ENCODE data around the gene CSMD2.
A peak's percentile ranks its signal among the peaks of the same experiment; 100 is the strongest.

The CSMD2 gene

DNA sequence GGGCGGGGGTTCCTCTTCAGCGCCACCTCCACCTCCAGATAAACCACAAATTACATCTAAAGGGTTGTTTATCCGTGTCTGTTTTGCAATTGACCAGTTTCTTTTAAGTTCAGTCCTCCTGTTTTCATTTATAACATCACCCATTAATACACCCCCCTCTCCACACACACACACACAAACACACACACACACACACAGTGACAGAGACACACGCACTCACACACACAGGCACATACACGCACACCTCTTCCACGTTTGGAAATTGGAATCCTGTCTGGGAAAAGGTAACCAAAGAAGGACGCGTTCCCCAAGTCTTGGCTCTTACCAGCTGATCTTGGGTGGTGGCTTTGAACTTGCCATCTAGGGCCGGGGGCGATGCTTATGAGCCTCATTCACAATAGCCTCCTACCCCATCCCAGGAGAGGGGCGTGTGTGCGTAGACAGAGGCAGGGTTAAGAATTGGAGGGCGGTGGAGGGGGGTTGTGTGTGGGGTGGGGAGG is 442 bp upstream of the CSMD2 start:
- WGBS (ENCODE audit: extremely low coverage, insufficient coverage, low lambda C conversion rate), result no CpG with 5 or more reads among the region's 13 CpGs
- peak overlapping the region; percentile 7 for H2BK120ac ChIP-seq (ENCODE audit: low read depth, low read length)
- peak; percentile 81 for DNase-seq
- no peaks in the 10 kb centered on the region for H3K36me3 ChIP-seq (ENCODE audit: control insufficient read depth, insufficient read depth, low read length)
- no peak overlapping the region for H4K8ac ChIP-seq (ENCODE audit: low read depth, low read length)
- peaks cover 5% of the 10 kb centered on the region for H3K79me1 ChIP-seq (ENCODE audit: low read length)
- peaks cover 11% of the 10 kb centered on the region for H3K4me1 ChIP-seq (ENCODE audit: control insufficient read depth, low read depth, low read length)
- H3K27ac ChIP-seq (ENCODE audit: low read depth, low read length), result peak overlapping the region; percentile 88
- H3K4me2 ChIP-seq (ENCODE audit: low read length), result peak overlapping the region; percentile 82
- peak overlapping the region; percentile 80 for H3K9ac ChIP-seq (ENCODE audit: low read length)
- no peak overlapping the region for H2BK15ac ChIP-seq (replicated peaks; ENCODE audit: low read depth)
- H3K79me2 ChIP-seq (ENCODE audit: control insufficient read depth, insufficient read depth, low read length), result peaks cover 7% of the 10 kb centered on the region
- peak overlapping the region; percentile 80 for H3K4me3 ChIP-seq (ENCODE audit: low read length)
- H2AK5ac ChIP-seq (ENCODE audit: low read length), result no peak overlapping the region
- H3K18ac ChIP-seq (ENCODE audit: low read length), result peak overlapping the region; percentile 96
- H3K23ac ChIP-seq (ENCODE audit: low read length), result peak overlapping the region; percentile 36
- H4K5ac ChIP-seq (ENCODE audit: low read length), result no peak overlapping the region
- H2BK5ac ChIP-seq (ENCODE audit: low read length), result no peak overlapping the region
- peak overlapping the region; percentile 97 for H3K56ac ChIP-seq (ENCODE audit: low read length)
- H3K4ac ChIP-seq (ENCODE audit: low read depth, low read length), result peak overlapping the region; percentile 76
- no peaks in the 10 kb centered on the region for H3K27me3 ChIP-seq (ENCODE audit: insufficient read depth, low read length, poor library complexity)

- Histone ChIP-seq H2BK120ac (ENCODE audit: low read depth, low read length) (peak overlapping the region; percentile 7), H3K23ac (ENCODE audit: low read length) (no peak overlapping the region), H3K79me1 (ENCODE audit: low read length) (peaks cover 9% of the 10 kb centered on the region), H4K8ac (ENCODE audit: low read depth, low read length) (no peak overlapping the region), H3K36me3 (ENCODE audit: control insufficient read depth, insufficient read depth, low read length) (no peaks in the 10 kb centered on the region), H3K4me1 (ENCODE audit: control insufficient read depth, low read depth, low read length) (peaks cover 8% of the 10 kb centered on the region), H3K79me2 (ENCODE audit: control insufficient read depth, insufficient read depth, low read length) (peaks cover 16% of the 10 kb centered on the region), H2AK5ac (ENCODE audit: low read length) (no peak overlapping the region), H3K4me3 (ENCODE audit: low read length) (peak overlapping the region; percentile 74), H2BK5ac (ENCODE audit: low read length) (peak overlapping the region; percentile 46), H3K27ac (ENCODE audit: low read depth, low read length) (peak overlapping the region; percentile 88), H2BK15ac (replicated peaks; ENCODE audit: low read depth) (no peak overlapping the region), H3K18ac (ENCODE audit: low read length) (peak overlapping the region; percentile 96), H3K9ac (ENCODE audit: low read length) (peak overlapping the region; percentile 80), H3K4ac (ENCODE audit: low read depth, low read length) (peak overlapping the region; percentile 26), H4K5ac (ENCODE audit: low read length) (no peak overlapping the region), H3K56ac (ENCODE audit: low read length) (peak overlapping the region; percentile 97), H3K4me2 (ENCODE audit: low read length) (peak overlapping the region; percentile 94), H3K27me3 (ENCODE audit: insufficient read depth, low read length, poor library complexity) (no peaks in the 10 kb centered on the region)
- DNase-seq, result peak; percentile 65
- no CpG with 5 or more reads among the region's 75 CpGs for WGBS (ENCODE audit: extremely low coverage, insufficient coverage, low lambda C conversion rate)
Measured at GRCh38 chr1:34163792-34164731, 968 bp downstream of the CSMD2 start.

DNA sequence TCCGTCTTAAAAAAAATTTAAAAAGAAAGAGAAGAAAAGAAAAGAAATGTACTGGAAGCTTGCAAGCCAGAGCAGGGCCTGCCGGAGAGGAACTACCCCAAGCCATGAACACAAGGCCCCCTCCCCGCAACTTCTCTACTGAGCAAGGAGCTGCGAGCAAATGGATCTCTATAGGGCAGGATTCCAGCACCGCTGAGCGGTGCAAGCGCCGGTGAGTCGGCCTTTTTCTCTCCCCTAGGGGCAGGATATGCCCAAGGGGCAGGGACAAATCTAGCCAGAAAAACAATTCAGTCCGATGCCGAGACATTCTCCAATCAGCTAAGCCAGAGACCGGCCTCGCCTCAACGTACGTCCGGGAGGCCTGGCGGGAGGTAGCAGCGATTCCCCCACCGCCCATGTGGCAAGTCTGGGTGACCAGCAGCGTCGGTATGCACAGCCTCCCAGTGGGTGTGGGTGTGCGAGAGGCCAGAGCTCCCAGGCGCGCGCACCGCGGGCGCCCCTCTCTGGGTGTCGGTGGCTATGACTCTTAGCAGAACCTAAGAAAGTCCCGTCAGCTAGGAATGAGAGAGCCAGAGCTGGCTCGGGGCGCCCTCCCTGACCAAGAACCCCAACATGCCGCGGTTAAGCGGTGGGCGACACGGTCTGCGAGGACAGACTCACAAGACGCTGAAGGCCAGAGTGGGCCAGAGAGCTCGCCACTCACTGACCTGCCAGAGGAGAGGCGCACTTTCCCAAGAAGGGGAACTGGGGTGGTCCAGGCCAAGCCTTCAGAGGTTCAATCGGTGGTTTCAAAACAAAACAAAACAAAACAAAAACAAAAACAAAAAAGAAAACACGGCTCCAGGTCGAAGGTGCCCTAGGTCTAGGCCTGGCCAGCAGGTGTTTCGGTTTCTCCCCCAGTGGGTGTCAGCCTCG is 1.9 kb downstream of the CSMD2 start:
- peak overlapping the region; percentile 96 for H3K18ac ChIP-seq (ENCODE audit: low read length)
- no peak overlapping the region for H2BK120ac ChIP-seq (ENCODE audit: low read depth, low read length)
- H2AK5ac ChIP-seq (ENCODE audit: low read length), result no peak overlapping the region
- no peak overlapping the region for H2BK15ac ChIP-seq (replicated peaks; ENCODE audit: low read depth)
- H3K27me3 ChIP-seq (ENCODE audit: insufficient read depth, low read length, poor library complexity), result no peaks in the 10 kb centered on the region
- H4K8ac ChIP-seq (ENCODE audit: low read depth, low read length), result no peak overlapping the region
- H3K23ac ChIP-seq (ENCODE audit: low read length), result no peak overlapping the region
- peak overlapping the region; percentile 63 for H3K4ac ChIP-seq (ENCODE audit: low read depth, low read length)
- peaks cover 8% of the 10 kb centered on the region for H3K4me1 ChIP-seq (ENCODE audit: control insufficient read depth, low read depth, low read length)
- peak; percentile 97 for DNase-seq
- H3K9ac ChIP-seq (ENCODE audit: low read length), result peak overlapping the region; percentile 80
- peak overlapping the region; percentile 97 for H3K56ac ChIP-seq (ENCODE audit: low read length)
- H3K4me2 ChIP-seq (ENCODE audit: low read length), result peak overlapping the region; percentile 94
- peak overlapping the region; percentile 33 for H3K27ac ChIP-seq (ENCODE audit: low read depth, low read length)
- H3K4me3 ChIP-seq (ENCODE audit: low read length), result peak overlapping the region; percentile 74
- H3K79me1 ChIP-seq (ENCODE audit: low read length), result peaks cover 12% of the 10 kb centered on the region
- peak overlapping the region; percentile 4 for H2BK5ac ChIP-seq (ENCODE audit: low read length)
- H3K36me3 ChIP-seq (ENCODE audit: control insufficient read depth, insufficient read depth, low read length), result no peaks in the 10 kb centered on the region
- H4K5ac ChIP-seq (ENCODE audit: low read length), result no peak overlapping the region
- WGBS (ENCODE audit: extremely low coverage, insufficient coverage, low lambda C conversion rate), result no CpG with 5 or more reads among the region's 46 CpGs
- H3K79me2 ChIP-seq (ENCODE audit: control insufficient read depth, insufficient read depth, low read length), result peaks cover 20% of the 10 kb centered on the region

GRCh38 chr1:34156739-34157138 is 8.3 kb downstream of the CSMD2 start:
- H3K18ac ChIP-seq (ENCODE audit: low read length), result no peak overlapping the region
- WGBS (ENCODE audit: extremely low coverage, insufficient coverage, low lambda C conversion rate), result no CpG with 5 or more reads among the region's 3 CpGs
- no peak overlapping the region for H4K8ac ChIP-seq (ENCODE audit: low read depth, low read length)
- H2BK5ac ChIP-seq (ENCODE audit: low read length), result no peak overlapping the region
- H3K4me3 ChIP-seq (ENCODE audit: low read length), result no peak overlapping the region
- H3K27ac ChIP-seq (ENCODE audit: low read depth, low read length), result no peak overlapping the region
- no peak overlapping the region for H2BK120ac ChIP-seq (ENCODE audit: low read depth, low read length)
- H2AK5ac ChIP-seq (ENCODE audit: low read length), result no peak overlapping the region
- H3K23ac ChIP-seq (ENCODE audit: low read length), result no peak overlapping the region
- peaks cover 30% of the 10 kb centered on the region for H3K79me2 ChIP-seq (ENCODE audit: control insufficient read depth, insufficient read depth, low read length)
- H4K5ac ChIP-seq (ENCODE audit: low read length), result no peak overlapping the region
- no peak overlapping the region for H3K9ac ChIP-seq (ENCODE audit: low read length)
- DNase-seq, result peak; percentile 29
- H3K4me2 ChIP-seq (ENCODE audit: low read length), result no peak overlapping the region
- H3K4me1 ChIP-seq (ENCODE audit: control insufficient read depth, low read depth, low read length), result no peaks in the 10 kb centered on the region
- no peaks in the 10 kb centered on the region for H3K36me3 ChIP-seq (ENCODE audit: control insufficient read depth, insufficient read depth, low read length)
- no peak overlapping the region for H3K56ac ChIP-seq (ENCODE audit: low read length)
- H3K4ac ChIP-seq (ENCODE audit: low read depth, low read length), result no peak overlapping the region
- H2BK15ac ChIP-seq (replicated peaks; ENCODE audit: low read depth), result no peak overlapping the region
- no peaks in the 10 kb centered on the region for H3K27me3 ChIP-seq (ENCODE audit: insufficient read depth, low read length, poor library complexity)
- peaks cover 19% of the 10 kb centered on the region for H3K79me1 ChIP-seq (ENCODE audit: low read length)

- H3K4me3 ChIP-seq (ENCODE audit: low read length), result no peak overlapping the region
- no peak overlapping the region for H3K18ac ChIP-seq (ENCODE audit: low read length)
- no peaks in the 10 kb centered on the region for H3K27me3 ChIP-seq (ENCODE audit: insufficient read depth, low read length, poor library complexity)
- peaks cover 15% of the 10 kb centered on the region for H3K79me1 ChIP-seq (ENCODE audit: low read length)
- H3K36me3 ChIP-seq (ENCODE audit: control insufficient read depth, insufficient read depth, low read length), result no peaks in the 10 kb centered on the region
- no peak overlapping the region for H3K4ac ChIP-seq (ENCODE audit: low read depth, low read length)
- no CpG with 5 or more reads among the region's 2 CpGs for WGBS (ENCODE audit: extremely low coverage, insufficient coverage, low lambda C conversion rate)
- H3K79me2 ChIP-seq (ENCODE audit: control insufficient read depth, insufficient read depth, low read length), result peaks cover 23% of the 10 kb centered on the region
- no peak overlapping the region for H3K4me2 ChIP-seq (ENCODE audit: low read length)
- H2BK5ac ChIP-seq (ENCODE audit: low read length), result no peak overlapping the region
- H3K23ac ChIP-seq (ENCODE audit: low read length), result no peak overlapping the region
- no peak overlapping the region for H4K5ac ChIP-seq (ENCODE audit: low read length)
- no peak overlapping the region for H2BK120ac ChIP-seq (ENCODE audit: low read depth, low read length)
- H4K8ac ChIP-seq (ENCODE audit: low read depth, low read length), result no peak overlapping the region
- H2AK5ac ChIP-seq (ENCODE audit: low read length), result no peak overlapping the region
- H3K9ac ChIP-seq (ENCODE audit: low read length), result no peak overlapping the region
- H2BK15ac ChIP-seq (replicated peaks; ENCODE audit: low read depth), result no peak overlapping the region
- DNase-seq, result peak; percentile 63
- no peak overlapping the region for H3K56ac ChIP-seq (ENCODE audit: low read length)
- H3K4me1 ChIP-seq (ENCODE audit: control insufficient read depth, low read depth, low read length), result no peaks in the 10 kb centered on the region
- H3K27ac ChIP-seq (ENCODE audit: low read depth, low read length), result no peak overlapping the region
Measured at GRCh38 chr1:34155860-34156259, 9.2 kb downstream of the CSMD2 start.

Measured in mesendoderm (in vitro differentiated cells).